Suppressor macrophage treated with lipopolysaccharide for 4 hours (primary cell): ENCODE measurements around the gene KIF11.
"Not testable (repeated sequence)": the region's sequence is repeated elsewhere in the genome, so short reads cannot be mapped to it uniquely, and the experiment has no call there.

Experiments
- DNase-seq: peaks from one replicate; pipeline ENCODE4 v3.0.0-alpha.2; 2020

Gene KIF11

GRCh38 chr10:92591550-92592022, 1.3 kb upstream of the KIF11 start:
- DNase-seq = peak; percentile 95

- DNase-seq = peak; percentile 21
These were observed 974 bp downstream of the KIF11 start for GRCh38 chr10:92593619-92594588.

GRCh38 chr10:92595505-92595904, 2.6 kb downstream of the KIF11 start:
- no peak for DNase-seq

GRCh38 chr10:92598321-92598720, 5.4 kb downstream of the KIF11 start:
- no peak for DNase-seq

- DNase-seq = no peak
These were observed 11.9 kb downstream of the KIF11 start for GRCh38 chr10:92604841-92605240.

GRCh38 chr10:92615515-92615914, 22.6 kb downstream of the KIF11 start:
- no peak for DNase-seq

- no peak for DNase-seq
These were observed 26.4 kb downstream of the KIF11 start for GRCh38 chr10:92619368-92619767.

- DNase-seq = no peak
These were observed 35.0 kb downstream of the KIF11 start for GRCh38 chr10:92627845-92628480.

GRCh38 chr10:92629945-92630344, 37.0 kb downstream of the KIF11 start:
- no peak for DNase-seq

GRCh38 chr10:92638037-92638436, 45.1 kb downstream of the KIF11 start:
- DNase-seq = no peak

- no peak for DNase-seq
These were observed 47.2 kb downstream of the KIF11 start for GRCh38 chr10:92640107-92640506.

- no peak for DNase-seq
These were observed 48.6 kb downstream of the KIF11 start for GRCh38 chr10:92641492-92641891.

GRCh38 chr10:92644921-92645320, 52.0 kb downstream of the KIF11 start:
- peak; percentile 50 for DNase-seq

GRCh38 chr10:92650864-92651263, 57.9 kb downstream of the KIF11 start:
- DNase-seq = not testable (repeated sequence)

GRCh38 chr10:92655426-92655825, 62.5 kb downstream of the KIF11 start:
- no peak for DNase-seq

- DNase-seq = no peak
These were observed 63.5 kb downstream of the KIF11 start for GRCh38 chr10:92656266-92656961.

- DNase-seq = no peak
These were observed 64.1 kb downstream of the KIF11 start for GRCh38 chr10:92657024-92657423.

GRCh38 chr10:92662848-92663247, 69.9 kb downstream of the KIF11 start:
- no peak for DNase-seq

GRCh38 chr10:92664322-92664721, 71.4 kb downstream of the KIF11 start:
- no peak for DNase-seq

- DNase-seq = no peak
These were observed 74.1 kb downstream of the KIF11 start for GRCh38 chr10:92667078-92667477.

GRCh38 chr10:92677708-92678107, 84.8 kb downstream of the KIF11 start:
- no peak for DNase-seq

GRCh38 chr10:92678206-92678605, 85.3 kb downstream of the KIF11 start:
- DNase-seq = no peak

- peak; percentile 10 for DNase-seq
These were observed 88.4 kb downstream of the KIF11 start for GRCh38 chr10:92681306-92681834.
